Measurements from ENCODE around the gene IGSF22. TPM values are rescaled to one million over a fixed set of nuclear protein-coding genes. Genes with fewer than 3 reads are reported as not detected.

The IGSF22 gene
- total and polyA plus RNA-seq, 2 of the 8 experiments (the other 6 are each of a cell fraction or from before 2014, with no cell fraction given), result 0.14 TPM; not detected in 1

- Histone ChIP-seq H3K56ac (replicated peaks; ENCODE audit: insufficient read length, low read depth, low read length) (no peak overlapping the region), H3K23me2 (ENCODE audit: low read depth, low read length) (no peaks in the 10 kb centered on the region), H4K20me1 (replicated peaks in 1 of 2; ENCODE audit: control insufficient read depth in 1 of 2, insufficient read depth in 2 of 2, low read length in 2 of 2) (no peaks in the 10 kb centered on the region), H3K18ac (ENCODE audit: extremely low read depth, low read length) (no peak overlapping the region), H3K9ac (replicated peaks in 1 of 4; ENCODE audit: extremely low read depth in 1 of 4, low read depth in 3 of 4, low read length in 3 of 4) (no peak overlapping the region), H2AFZ (ENCODE audit: low read length) (peak overlapping the region; percentile 51; the same call in 1 of the 2 replicates), H2BK20ac (ENCODE audit: low read length) (no peak overlapping the region), H3K4me2 (ENCODE audit: insufficient read depth in 1 of 2, low read depth in 2 of 2, low read length in 2 of 2) (no peak overlapping the region), H3K23ac (ENCODE audit: insufficient read length) (no peak overlapping the region), H2BK5ac (ENCODE audit: low read depth, low read length) (no peak overlapping the region), H3K27ac (ENCODE audit: low read depth, low read length) (no peak overlapping the region), H3K36me3 (ENCODE audit: control insufficient read depth in 2 of 4, insufficient read depth in 4 of 4, low read length in 3 of 4) (no peaks in the 10 kb centered on the region), H2AK5ac (ENCODE audit: low read depth, low read length) (no peak overlapping the region), H3K4me3 (ENCODE audit: extremely low read depth in 1 of 4, insufficient read depth in 2 of 4, low read depth in 3 of 4, low read length in 4 of 4) (no peak overlapping the region), H3K27me3 (replicated peaks in 1 of 4; ENCODE audit: control insufficient read depth in 3 of 4, extremely low read depth in 1 of 4, insufficient read depth in 3 of 4, low read length in 3 of 4) (no peaks in the 10 kb centered on the region), H3K4me1 (replicated peaks in 1 of 4; ENCODE audit: control insufficient read depth in 3 of 4, insufficient read depth in 4 of 4, low read length in 3 of 4) (no peaks in the 10 kb centered on the region), H2BK15ac (ENCODE audit: low read length) (no peak overlapping the region), H3K79me1 (ENCODE audit: low read depth, low read length) (no peaks in the 10 kb centered on the region), H2BK12ac (ENCODE audit: low read depth, low read length) (no peak overlapping the region), H2BK120ac (replicated peaks; ENCODE audit: low read depth, low read length) (no peak overlapping the region), H3K14ac (ENCODE audit: insufficient read length) (no peak overlapping the region), H3K4ac (replicated peaks; ENCODE audit: insufficient read length, low read depth, low read length) (no peak overlapping the region), H4K5ac (ENCODE audit: insufficient read length, low read depth, low read length) (no peak overlapping the region), H3K79me2 (ENCODE audit: control insufficient read depth in 1 of 2, insufficient read depth in 2 of 2, low read length in 2 of 2) (no peaks in the 10 kb centered on the region), H4K8ac (ENCODE audit: extremely low read depth, insufficient read depth, low read length) (no peak overlapping the region), H4K91ac (replicated peaks; ENCODE audit: insufficient read length, low read length) (no peak overlapping the region), H3K9me3 (ENCODE audit: insufficient read depth in 2 of 2, low read depth in 1 of 2, low read length in 1 of 2) (no peaks in the 10 kb centered on the region)
- DNase-seq (ENCODE audit: low read depth in 1 of 2, low spot score in 2 of 2) (no peak), FAIRE-seq (no peak)
- CTCF ChIA-PET (ENCODE audit: partially characterized antibody), result interaction anchor here (0.7 to 2.0 kb wide), 5 partner anchors 32 to 106 kb away, joined by 3 to 7 read pairs (median 5); no protein-coding TSS in a partner anchor
- POLR2A ChIA-PET (ENCODE audit: partially characterized antibody), result no interaction called here
- 85% methylated on average over 1 of the region's 1 CpG; no CpG with 5 or more reads in 1 of the 2 experiments for WGBS, 2 experiments (ENCODE audit: extremely low coverage in 1 of 2, insufficient coverage in 1 of 2, insufficient read length in 1 of 2, insufficient replicate concordance in 2 of 2, low coverage in 1 of 2, low lambda C conversion rate in 2 of 2, missing lambda C conversion rate in 1 of 2)
- TF ChIP-seq GTF2F1 (IDR thresholded peaks at IDR 0.05; ENCODE audit: borderline replicate concordance, low read depth, low read length), result no peak
Observed at GRCh38 chr11:18684267-18684666, 41.7 kb downstream of the IGSF22 start.
